CD4-positive, alpha-beta T cell (primary cell): ENCODE results near the gene HOXA13. TPM values are rescaled to one million over a fixed set of nuclear protein-coding genes. Genes with fewer than 3 reads are reported as not detected.

Experiments
- ATAC-seq: fragments of 200-7000 bp; cut with Tn5 transposase; one replicate; pipeline ENCODE4 v1.10.0; 2022; ENCODE audit warnings: mild to moderate bottlenecking; ENCODE audit not compliant: poor library complexity
- CTCF ChIA-PET: fragments of 350-600 bp; sonication (Branson Sonifier 250); formaldehyde crosslinking; loops from one replicate; lab custom pipeline; 2021; ENCODE audit warnings: antibody characterized with exemption, inconsistent platforms; lab: Charles Lee
- POLR2A ChIA-PET: fragments of 350-600 bp; sonication (Branson Sonifier 250); formaldehyde crosslinking; loops from one replicate; lab custom pipeline; 2021; ENCODE audit warnings: antibody characterized with exemption, inconsistent platforms; lab: Charles Lee
- DNase-seq, 14 experiments: peaks; one replicate each; pipeline ENCODE4 v3.0.0-alpha.2; 2013 to 2020; ENCODE audit warnings: mixed read lengths in 2 of 14
- H3K27ac ChIP-seq, 2 donors: one replicate each; pipeline versions ENCODE4 v1.5.1 to v1.7.0; 2013; ENCODE audit warnings: low read length in 2 of 2, low read depth in 1 of 2, mild to moderate bottlenecking in 1 of 2
- H3K27me3 ChIP-seq, 2 experiments: 1 replicate in 1 of 2; 2 replicates in 1 of 2; pipeline versions ENCODE4 v1.6.1 to v1.7.0; 2013; ENCODE audit warnings: low read length in 2 of 2, control low read depth in 1 of 2, mild to moderate bottlenecking in 1 of 2, moderate library complexity in 1 of 2; ENCODE audit not compliant: insufficient read depth in 2 of 2, control insufficient read depth in 1 of 2
- H3K36me3 ChIP-seq: one replicate; pipeline ENCODE4 v1.6.1; 2013; ENCODE audit warnings: low read length, control low read depth; ENCODE audit not compliant: insufficient read depth
- H3K4me1 ChIP-seq: one replicate; pipeline ENCODE4 v1.6.1; 2013; ENCODE audit warnings: low read length, control low read depth; ENCODE audit not compliant: insufficient read depth
- H3K4me3 ChIP-seq: one replicate; pipeline ENCODE4 v1.5.1; 2013; ENCODE audit warnings: mild to moderate bottlenecking, low read length, moderate library complexity
- H3K9me3 ChIP-seq, 2 experiments: 1 replicate in 1 of 2; 2 replicates in 1 of 2; pipeline versions ENCODE4 v1.6.1 to v1.7.0; 2013; ENCODE audit warnings: low read length in 2 of 2, mild to moderate bottlenecking in 2 of 2, control low read depth in 1 of 2, moderate library complexity in 1 of 2; ENCODE audit not compliant: control insufficient read depth in 1 of 2, insufficient read depth in 1 of 2
- H3K27ac Mint-ChIP-seq: one replicate; pipeline ENCODE4 v1.8.0; 2020; ENCODE audit warnings: mixed read lengths
- H3K27me3 Mint-ChIP-seq: one replicate; pipeline ENCODE4 v1.8.0; 2021; ENCODE audit warnings: mixed read lengths
- H3K36me3 Mint-ChIP-seq: one replicate; pipeline ENCODE4 v1.8.0; 2021; ENCODE audit warnings: low read depth, mixed read lengths
- H3K4me1 Mint-ChIP-seq: one replicate; pipeline ENCODE4 v1.8.0; 2021; ENCODE audit warnings: low read depth, mixed read lengths
- H3K4me3 Mint-ChIP-seq: one replicate; pipeline ENCODE4 v1.8.0; 2020; ENCODE audit warnings: mild to moderate bottlenecking, mixed read lengths
- H3K9me3 Mint-ChIP-seq: one replicate; pipeline ENCODE4 v1.8.0; 2020; ENCODE audit warnings: mixed read lengths
- intact Hi-C, 2 experiments: fragments of 100-400 bp; cut with DNase I in 1 of 2; cut with micrococcal nuclease in 1 of 2; formaldehyde crosslinking; loops; one replicate each; pipeline versions ENCODE4 v1.15.1 to v1.9.0; 2023 to 2025; cut with DNase I, micrococcal nuclease
- total RNA-seq, 174 experiments: library from RNA in 2 of 174; stranded (reverse) in 2 of 174; gene quantifications; one replicate each; pipeline ENCODE4 v1.2.3 and lab custom pipeline; 2021 to 2026
- TF ChIP-seq, protein P1 (sequence below): fragments of 200-600 bp; IDR thresholded peaks from one replicate; pipeline ENCODE4 v1.8.0; 2022; ENCODE audit warnings: antibody characterized with exemption, mild to moderate bottlenecking

Gene HOXA13
- total RNA-seq, 2 experiments from 2014 or later = not detected

DNA sequence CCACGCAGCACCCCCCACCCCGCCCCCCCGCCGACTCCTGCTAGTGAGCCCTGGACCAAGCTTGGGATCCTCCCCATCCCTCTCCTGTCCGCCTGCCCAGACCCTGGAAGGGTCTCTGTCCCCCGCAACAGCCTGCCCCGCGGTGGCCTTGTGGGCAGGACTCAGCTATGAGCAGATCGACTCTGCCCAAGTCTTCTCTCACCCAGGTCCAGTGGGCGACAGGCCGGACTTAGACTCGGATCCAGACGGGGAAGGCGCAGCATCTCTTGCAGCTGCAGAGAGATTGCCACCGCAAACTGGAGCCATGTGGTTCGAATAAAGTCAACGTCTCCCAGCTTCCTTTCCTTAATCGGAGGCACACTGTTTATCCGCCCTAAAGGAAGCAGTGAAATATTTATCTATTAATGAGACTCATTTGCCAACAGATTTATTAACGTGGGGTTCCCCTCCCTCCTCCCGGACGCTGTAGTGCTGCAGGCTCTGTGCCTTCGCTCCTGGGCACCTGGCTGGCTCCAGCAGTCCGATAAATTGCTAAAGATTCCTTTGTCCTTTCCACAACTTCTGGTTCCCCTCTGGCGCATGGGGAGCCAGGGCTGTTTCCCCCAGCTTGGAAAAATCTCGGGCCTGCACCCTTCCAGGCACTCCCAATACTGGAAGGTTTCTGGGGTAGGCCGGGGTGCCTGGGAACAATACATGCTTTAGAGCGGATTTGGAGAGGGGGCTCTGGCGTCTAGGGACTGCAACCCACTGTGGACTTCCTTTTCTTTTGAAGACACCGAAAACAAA, 42.8 kb downstream of the HOXA13 start:
- ChIA-PET POLR2A (interaction anchor here (1.5 kb wide), 1 partner anchor 1295 kb away, joined by 4 read pairs; no protein-coding TSS in a partner anchor), CTCF (interaction anchor here (1.1 to 1.8 kb wide), 2 partner anchors 14 to 1264 kb away, joined by 3 to 6 read pairs; no protein-coding TSS in a partner anchor)
- intact Hi-C loops = loop anchor here in 1 of 2 experiments (1.0 to 5.0 kb wide), 2 partner anchors 955 to 1296 kb away; partner anchors contain the start of genes CBX3 and HNRNPA2B1
- no peak overlapping the region for H3K27ac ChIP-seq
- peaks cover 66% of the 10 kb centered on the region for H3K4me1 ChIP-seq
- Mint-ChIP-seq H3K9me3 (no peaks in the 10 kb centered on the region), H3K4me3 (peak overlapping the region; percentile 55), H3K4me1 (peaks cover 64% of the 10 kb centered on the region), H3K36me3 (no peaks in the 10 kb centered on the region), H3K27ac (peak overlapping the region; percentile 37), H3K27me3 (peaks cover 96% of the 10 kb centered on the region)
- H3K9me3 ChIP-seq = peaks cover 0 to 68% of the 10 kb centered on the region in 2 experiments
- H3K4me3 ChIP-seq = no peak overlapping the region
- TF ChIP-seq, protein P1, sequence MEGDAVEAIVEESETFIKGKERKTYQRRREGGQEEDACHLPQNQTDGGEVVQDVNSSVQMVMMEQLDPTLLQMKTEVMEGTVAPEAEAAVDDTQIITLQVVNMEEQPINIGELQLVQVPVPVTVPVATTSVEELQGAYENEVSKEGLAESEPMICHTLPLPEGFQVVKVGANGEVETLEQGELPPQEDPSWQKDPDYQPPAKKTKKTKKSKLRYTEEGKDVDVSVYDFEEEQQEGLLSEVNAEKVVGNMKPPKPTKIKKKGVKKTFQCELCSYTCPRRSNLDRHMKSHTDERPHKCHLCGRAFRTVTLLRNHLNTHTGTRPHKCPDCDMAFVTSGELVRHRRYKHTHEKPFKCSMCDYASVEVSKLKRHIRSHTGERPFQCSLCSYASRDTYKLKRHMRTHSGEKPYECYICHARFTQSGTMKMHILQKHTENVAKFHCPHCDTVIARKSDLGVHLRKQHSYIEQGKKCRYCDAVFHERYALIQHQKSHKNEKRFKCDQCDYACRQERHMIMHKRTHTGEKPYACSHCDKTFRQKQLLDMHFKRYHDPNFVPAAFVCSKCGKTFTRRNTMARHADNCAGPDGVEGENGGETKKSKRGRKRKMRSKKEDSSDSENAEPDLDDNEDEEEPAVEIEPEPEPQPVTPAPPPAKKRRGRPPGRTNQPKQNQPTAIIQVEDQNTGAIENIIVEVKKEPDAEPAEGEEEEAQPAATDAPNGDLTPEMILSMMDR = no peak
- H3K36me3 ChIP-seq = no peaks in the 10 kb centered on the region
- ATAC-seq = no peak
- H3K27me3 ChIP-seq = peaks cover 89 to 95% of the 10 kb centered on the region in 2 experiments
- DNase-seq = peak in 2 of 14 experiments; percentile 22 to 31

DNA sequence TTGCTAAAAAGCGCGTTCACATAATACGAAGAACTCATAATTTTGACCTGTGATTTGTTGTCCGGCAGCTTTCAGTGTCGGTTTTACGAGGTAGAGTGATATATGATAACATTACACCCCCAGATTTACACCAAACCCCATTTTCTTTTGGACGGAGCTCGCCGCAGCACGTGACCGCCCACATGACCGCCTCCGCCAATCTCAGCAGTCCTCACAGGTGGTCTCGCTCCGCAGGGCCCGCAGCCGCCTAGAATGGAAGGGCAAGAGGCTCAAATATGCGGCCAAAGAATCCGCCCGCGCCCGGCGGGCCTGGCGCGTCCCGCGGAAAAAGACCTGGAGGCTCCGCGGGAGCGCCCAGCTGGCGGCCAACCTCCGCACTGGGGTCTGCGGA, 43.4 kb downstream of the HOXA13 start, which contains the start of gene HOXA7:
HOXA7 (minus strand) TSS at position 168 of the 391 bp plus-strand sequence; CDS start at position 38, 130 bp downstream.
- peaks cover 72% of the 10 kb centered on the region for H3K4me1 ChIP-seq
- peak within 1 kb of the TSS; percentile 63 for H3K4me3 Mint-ChIP-seq
- intact Hi-C loops = loop anchor here in 1 of 2 experiments (1.0 to 5.0 kb wide), 2 partner anchors 954 to 1295 kb away; partner anchors contain the start of genes CBX3 and HNRNPA2B1
- peaks cover 0 to 68% of the 10 kb centered on the region in 2 experiments for H3K9me3 ChIP-seq
- peaks cover 97% of the 10 kb centered on the region for H3K27me3 Mint-ChIP-seq
- H3K4me3 ChIP-seq = peak within 1 kb of the TSS; percentile 4
- no peak within 1 kb of the TSS for H3K27ac ChIP-seq
- no peaks in the 10 kb centered on the region for H3K36me3 Mint-ChIP-seq
- H3K36me3 ChIP-seq = no peaks in the 10 kb centered on the region
- POLR2A ChIA-PET = no interaction called here
- peak in 1 of 14 experiments; percentile 21 for DNase-seq
- no peak for ATAC-seq
- peaks cover 71% of the 10 kb centered on the region for H3K4me1 Mint-ChIP-seq
- peaks cover 90 to 97% of the 10 kb centered on the region in 2 experiments for H3K27me3 ChIP-seq
- TF ChIP-seq, protein P1 = no peak
- H3K27ac Mint-ChIP-seq = peak within 1 kb of the TSS; percentile 71
- H3K9me3 Mint-ChIP-seq = no peaks in the 10 kb centered on the region
- CTCF ChIA-PET = interaction anchor here (1.1 to 1.8 kb wide), 2 partner anchors 15 to 1264 kb away, joined by 3 to 6 read pairs; no protein-coding TSS in a partner anchor

DNA sequence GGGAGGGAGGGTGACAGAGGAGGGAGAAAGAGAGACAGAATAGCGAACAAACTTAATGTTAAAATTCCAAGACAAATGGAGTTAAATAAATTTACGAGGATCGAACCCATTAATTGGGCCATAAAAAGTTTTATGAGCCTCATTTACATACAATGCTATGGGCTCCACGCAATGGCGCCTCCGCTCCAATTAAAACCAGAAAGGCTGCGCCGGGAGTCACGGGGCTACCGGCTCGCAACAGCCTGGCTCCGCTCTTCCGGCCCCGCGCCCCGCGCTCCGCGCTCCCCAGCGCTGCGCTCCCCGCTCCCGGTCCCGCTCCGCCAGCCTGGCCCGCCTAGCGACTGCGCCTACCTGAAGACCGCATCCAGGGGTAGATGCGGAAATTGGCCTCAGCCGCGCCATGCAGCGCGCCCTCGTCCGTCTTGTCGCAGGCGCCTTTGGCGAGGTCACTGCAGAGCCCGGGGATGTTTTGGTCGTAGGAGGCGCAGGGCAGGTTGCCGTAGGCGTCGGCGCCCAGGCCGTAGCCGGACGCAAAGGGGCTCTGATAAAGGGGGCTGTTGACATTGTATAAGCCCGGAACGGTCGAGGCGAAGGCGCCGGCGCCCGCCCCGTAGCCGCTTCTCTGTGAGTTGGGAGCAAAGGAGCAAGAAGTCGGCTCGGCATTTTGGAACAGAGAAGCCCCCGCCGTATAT, 43.9 kb downstream of the HOXA13 start:
- no peaks in the 10 kb centered on the region for H3K9me3 Mint-ChIP-seq
- H3K27me3 ChIP-seq = peaks cover 92 to 98% of the 10 kb centered on the region in 2 experiments
- peaks cover 0 to 72% of the 10 kb centered on the region in 2 experiments for H3K9me3 ChIP-seq
- POLR2A ChIA-PET = no interaction called here
- H3K4me1 Mint-ChIP-seq = peaks cover 73% of the 10 kb centered on the region
- no peak overlapping the region for H3K27ac ChIP-seq
- peak; percentile 8 for ATAC-seq
- peak overlapping the region; percentile 71 for H3K27ac Mint-ChIP-seq
- H3K27me3 Mint-ChIP-seq = peaks cover 97% of the 10 kb centered on the region
- CTCF ChIA-PET = interaction anchor here (1.1 kb wide), 1 partner anchor 1263 kb away, joined by 3 read pairs; no protein-coding TSS in a partner anchor
- TF ChIP-seq, protein P1 = no peak
- no peaks in the 10 kb centered on the region for H3K36me3 Mint-ChIP-seq
- intact Hi-C loops = loop anchor here in 1 of 2 experiments (1.0 to 5.0 kb wide), 2 partner anchors 954 to 1295 kb away; partner anchors contain the start of genes CBX3 and HNRNPA2B1
- peak in 3 of 14 experiments; percentile 40 to 62 (median 60) for DNase-seq
- H3K4me1 ChIP-seq = peaks cover 72% of the 10 kb centered on the region
- no peaks in the 10 kb centered on the region for H3K36me3 ChIP-seq
- peak overlapping the region; percentile 4 for H3K4me3 ChIP-seq
- H3K4me3 Mint-ChIP-seq = peak overlapping the region; percentile 59
